ENCODE results near the gene EPDR1. TPM values are rescaled to one million over a fixed set of nuclear protein-coding genes. Genes with fewer than 3 reads are reported as not detected.

EPDR1 gene
- total RNA-seq, 2 donors from 2014 or later: 2.6 to 3.3 TPM

DNA sequence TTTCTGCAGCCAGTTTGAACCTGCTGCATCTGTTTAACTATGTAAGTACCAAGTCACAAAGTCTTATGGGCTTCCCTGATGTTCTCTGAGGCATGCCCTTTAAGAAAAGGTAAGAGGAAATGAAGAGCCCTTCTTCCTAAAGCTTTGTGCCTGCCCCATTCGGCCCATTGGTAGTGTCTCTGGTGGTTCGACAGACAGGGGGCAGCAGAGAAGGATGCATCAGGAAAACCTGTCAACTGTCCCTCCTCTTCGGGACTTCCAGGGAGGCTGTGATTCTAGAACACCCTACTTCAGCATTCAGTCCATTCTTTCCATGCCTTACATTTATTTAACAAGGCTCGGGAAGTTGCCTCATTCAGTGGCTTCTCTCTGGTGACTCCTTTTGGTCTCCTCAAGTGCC lies 1.9 kb upstream of the EPDR1 start:
- H3K9me3 Mint-ChIP-seq: no peaks in the 10 kb centered on the region
- peaks cover 23 to 29% of the 10 kb centered on the region in 2 donors for H3K4me1 Mint-ChIP-seq (ENCODE audit: low read depth in 2 of 2)
- no peak overlapping the region for H3K27ac Mint-ChIP-seq
- H3K27me3 Mint-ChIP-seq: peaks cover 36 to 40% of the 10 kb centered on the region in 2 donors
- DNase-seq (ENCODE audit: low spot score) (no peak), ATAC-seq (no peak)
- no peaks in the 10 kb centered on the region for H3K36me3 Mint-ChIP-seq
- H3K4me3 Mint-ChIP-seq: no peak overlapping the region

DNA sequence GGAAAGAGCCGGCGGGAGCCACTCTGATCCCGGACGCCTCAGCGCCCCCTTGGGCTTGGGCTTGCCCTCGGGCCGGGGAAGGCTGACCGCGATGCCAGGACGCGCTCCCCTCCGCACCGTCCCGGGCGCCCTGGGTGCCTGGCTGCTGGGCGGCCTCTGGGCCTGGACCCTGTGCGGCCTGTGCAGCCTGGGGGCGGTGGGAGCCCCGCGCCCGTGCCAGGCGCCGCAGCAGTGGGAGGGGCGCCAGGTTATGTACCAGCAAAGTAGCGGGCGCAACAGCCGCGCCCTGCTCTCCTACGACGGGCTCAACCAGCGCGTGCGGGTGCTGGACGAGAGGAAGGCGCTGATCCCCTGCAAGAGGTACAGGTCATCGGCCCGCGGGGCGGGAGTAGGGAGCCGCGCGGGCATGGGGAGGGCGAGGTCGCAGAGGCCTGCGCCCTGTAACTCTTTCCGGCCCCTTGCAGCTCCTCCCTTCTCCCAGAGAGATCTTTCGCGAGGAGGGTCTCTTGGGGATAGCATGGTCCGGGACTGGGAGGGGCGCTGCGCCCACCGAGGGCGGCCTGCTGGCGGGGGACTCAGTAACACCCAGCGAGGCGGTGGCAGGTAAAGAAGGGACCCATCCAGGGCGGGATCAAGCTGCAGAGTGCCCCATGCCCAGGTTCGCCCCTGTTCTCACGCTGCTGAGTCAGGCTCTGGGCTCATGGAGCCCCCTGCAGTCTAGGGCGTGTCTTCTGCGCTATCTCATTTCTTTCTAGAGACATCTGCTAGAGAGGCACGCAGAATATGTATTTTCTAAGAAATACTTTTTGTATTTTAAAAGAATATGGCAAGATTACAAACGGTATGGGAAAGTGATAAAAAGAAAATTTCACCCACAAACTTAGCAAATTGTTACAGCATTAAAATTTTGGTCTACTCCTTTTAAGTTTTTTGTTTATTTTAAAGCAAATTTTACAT lies 687 bp downstream of the EPDR1 start:
- H3K9me3 Mint-ChIP-seq: no peaks in the 10 kb centered on the region
- H3K4me3 Mint-ChIP-seq: peak overlapping the region; percentile 85
- ATAC-seq: peak; percentile 70 to 78
- no peak for DNase-seq (ENCODE audit: low spot score)
- H3K4me1 Mint-ChIP-seq (ENCODE audit: low read depth in 2 of 2): peaks cover 20 to 23% of the 10 kb centered on the region in 2 donors
- no peaks in the 10 kb centered on the region for H3K36me3 Mint-ChIP-seq
- peak overlapping the region in 1 of 2 donors; percentile 75 for H3K27ac Mint-ChIP-seq
- H3K27me3 Mint-ChIP-seq: peaks cover 23 to 26% of the 10 kb centered on the region in 2 donors

DNA sequence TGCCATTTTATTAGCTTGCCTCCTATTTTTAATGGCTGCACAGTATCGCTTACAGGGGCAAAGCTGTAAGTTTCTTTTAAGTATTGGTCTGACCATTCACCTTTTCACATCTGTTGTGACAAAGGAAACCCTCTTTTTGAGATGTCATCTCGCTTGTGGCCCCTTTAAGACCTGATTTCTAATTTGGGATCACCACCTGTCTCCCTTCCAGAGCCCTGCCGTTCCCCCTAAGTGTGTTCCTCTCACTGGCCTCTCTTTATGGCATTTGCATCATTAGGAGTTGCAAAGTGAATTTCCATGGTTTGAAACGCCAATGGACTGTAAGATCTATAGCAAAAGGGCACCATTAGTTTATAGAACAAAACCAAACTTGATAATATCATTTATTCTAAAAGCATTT lies 1.4 kb downstream of the EPDR1 start:
- Mint-ChIP-seq H3K9me3 (no peaks in the 10 kb centered on the region), H3K27ac (no peak overlapping the region), H3K36me3 (no peaks in the 10 kb centered on the region), H3K27me3 (peaks cover 22 to 26% of the 10 kb centered on the region in 2 donors), H3K4me3 (peak overlapping the region; percentile 61), H3K4me1 (ENCODE audit: low read depth in 2 of 2) (peaks cover 18 to 21% of the 10 kb centered on the region in 2 donors)
- DNase-seq (ENCODE audit: low spot score): no peak
- ATAC-seq: no peak

DNA sequence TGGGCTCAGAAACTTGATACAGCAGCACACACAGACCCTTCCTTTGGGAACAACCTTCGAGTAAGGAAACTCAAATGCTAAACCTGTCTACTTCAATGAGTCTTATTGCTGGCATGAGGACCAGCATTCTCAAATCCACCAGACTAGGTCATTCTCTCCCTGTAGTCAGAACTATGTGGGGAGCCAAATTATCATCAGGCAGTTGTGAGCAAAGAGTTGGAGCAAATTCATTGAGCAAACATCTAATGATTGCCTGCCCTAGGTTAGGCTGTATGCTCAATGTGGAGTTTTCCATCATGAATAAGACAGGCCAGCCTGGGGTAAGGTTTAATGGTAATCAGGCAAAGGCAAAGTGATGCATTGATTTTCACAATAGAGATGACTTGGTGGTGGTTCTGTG lies 3.6 kb downstream of the EPDR1 start:
- Mint-ChIP-seq H3K27ac (no peak overlapping the region), H3K4me3 (no peak overlapping the region), H3K4me1 (ENCODE audit: low read depth in 2 of 2) (peaks cover 11% of the 10 kb centered on the region in 2 donors), H3K36me3 (no peaks in the 10 kb centered on the region), H3K27me3 (peaks cover 13 to 18% of the 10 kb centered on the region in 2 donors), H3K9me3 (no peaks in the 10 kb centered on the region)
- ATAC-seq (no peak), DNase-seq (ENCODE audit: low spot score) (no peak)

DNA sequence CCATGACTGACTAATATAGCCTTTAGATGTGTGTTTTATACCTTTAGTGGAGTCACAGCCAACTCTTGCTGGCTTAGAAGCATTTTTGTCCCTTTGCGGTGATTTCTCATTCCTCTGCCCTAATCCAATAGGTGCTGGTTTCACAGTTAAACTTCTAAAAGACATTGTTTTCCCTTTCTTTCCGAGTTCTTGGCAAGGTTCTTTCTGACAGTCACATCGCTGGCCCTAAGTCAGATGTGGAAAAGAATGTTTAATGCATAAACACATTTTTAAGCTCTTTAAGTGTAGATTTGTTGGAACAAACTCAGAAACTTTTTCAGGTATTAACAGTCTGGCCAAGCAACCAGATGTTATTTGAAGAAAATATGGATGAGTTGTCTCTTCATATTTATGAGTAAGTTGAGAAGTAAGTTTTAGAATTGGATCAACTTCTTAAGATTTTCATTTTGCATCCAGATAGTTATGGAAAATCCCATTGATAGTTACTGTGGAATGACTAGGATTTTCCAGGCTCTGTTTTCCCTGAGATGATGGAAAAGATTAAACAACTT lies 4.1 kb downstream of the EPDR1 start:
- Mint-ChIP-seq H3K9me3 (no peaks in the 10 kb centered on the region), H3K4me3 (no peak overlapping the region), H3K27ac (no peak overlapping the region), H3K4me1 (ENCODE audit: low read depth in 2 of 2) (peaks cover 11% of the 10 kb centered on the region in 2 donors), H3K36me3 (no peaks in the 10 kb centered on the region), H3K27me3 (peaks cover 8 to 13% of the 10 kb centered on the region in 2 donors)
- DNase-seq (ENCODE audit: low spot score) (no peak), ATAC-seq (no peak)

DNA sequence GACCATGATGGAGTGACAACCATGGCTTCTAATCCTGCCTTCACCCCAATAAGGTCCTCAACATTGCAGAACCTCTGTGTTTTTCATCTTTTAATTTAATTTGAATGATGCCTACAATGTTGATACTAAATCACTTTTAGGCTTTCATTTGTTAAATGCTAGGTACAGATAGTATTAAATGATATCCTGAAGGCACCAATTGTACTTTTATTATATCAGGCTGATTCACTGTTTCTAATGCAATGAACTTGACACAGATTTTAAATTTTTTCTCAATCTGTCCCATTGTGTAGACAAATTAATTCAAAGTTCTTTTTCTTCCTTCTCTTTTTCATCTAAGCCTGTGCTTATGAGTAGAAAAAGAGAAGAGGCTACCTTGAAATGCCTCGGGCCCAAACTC lies 5.2 kb downstream of the EPDR1 start:
- H3K27ac Mint-ChIP-seq: no peak overlapping the region
- DNase-seq (ENCODE audit: low spot score) (no peak), ATAC-seq (no peak)
- H3K36me3 Mint-ChIP-seq: no peaks in the 10 kb centered on the region
- peaks cover 5 to 6% of the 10 kb centered on the region in 2 donors for H3K27me3 Mint-ChIP-seq
- H3K4me3 Mint-ChIP-seq: no peak overlapping the region
- H3K4me1 Mint-ChIP-seq (ENCODE audit: low read depth in 2 of 2): peaks cover 5 to 6% of the 10 kb centered on the region in 2 donors
- H3K9me3 Mint-ChIP-seq: no peaks in the 10 kb centered on the region

DNA sequence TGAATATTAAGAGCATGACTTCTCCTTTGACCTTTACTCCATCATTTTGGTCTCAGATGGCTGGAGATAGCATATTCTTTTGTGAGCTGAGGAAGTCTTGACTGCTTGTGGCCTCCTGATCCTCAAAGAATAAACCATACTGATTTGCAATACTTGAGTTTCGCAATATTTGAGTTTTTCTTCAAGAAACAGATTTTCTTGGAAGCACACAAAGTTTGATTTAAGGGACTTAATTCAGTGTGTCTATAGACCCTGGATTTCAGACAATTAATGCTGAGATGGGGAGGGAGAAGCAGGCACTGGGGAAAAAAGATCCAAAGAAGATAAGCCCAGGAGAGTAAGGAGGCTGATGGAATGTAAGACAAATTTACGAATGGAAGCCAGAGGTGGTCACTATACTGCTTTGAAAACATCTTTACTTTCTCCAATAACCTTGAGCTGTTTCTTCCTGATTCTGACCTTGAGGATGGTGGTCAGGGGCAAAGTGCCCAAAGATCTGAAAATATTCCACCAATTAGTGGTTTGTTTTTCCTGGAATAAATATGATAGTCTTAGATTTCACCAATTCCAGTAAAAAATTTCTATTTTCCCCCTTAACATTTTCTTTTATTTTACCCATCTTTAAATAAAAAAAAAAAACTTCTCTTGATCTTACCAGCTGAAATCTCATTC lies 7.5 kb downstream of the EPDR1 start:
- no peaks in the 10 kb centered on the region for H3K4me1 Mint-ChIP-seq (ENCODE audit: low read depth in 2 of 2)
- ATAC-seq (no peak), DNase-seq (ENCODE audit: low spot score) (no peak)
- no peak overlapping the region for H3K4me3 Mint-ChIP-seq
- H3K27me3 Mint-ChIP-seq: peaks cover 3% of the 10 kb centered on the region in 2 donors
- H3K36me3 Mint-ChIP-seq: no peaks in the 10 kb centered on the region
- no peaks in the 10 kb centered on the region for H3K9me3 Mint-ChIP-seq
- H3K27ac Mint-ChIP-seq: no peak overlapping the region

DNA sequence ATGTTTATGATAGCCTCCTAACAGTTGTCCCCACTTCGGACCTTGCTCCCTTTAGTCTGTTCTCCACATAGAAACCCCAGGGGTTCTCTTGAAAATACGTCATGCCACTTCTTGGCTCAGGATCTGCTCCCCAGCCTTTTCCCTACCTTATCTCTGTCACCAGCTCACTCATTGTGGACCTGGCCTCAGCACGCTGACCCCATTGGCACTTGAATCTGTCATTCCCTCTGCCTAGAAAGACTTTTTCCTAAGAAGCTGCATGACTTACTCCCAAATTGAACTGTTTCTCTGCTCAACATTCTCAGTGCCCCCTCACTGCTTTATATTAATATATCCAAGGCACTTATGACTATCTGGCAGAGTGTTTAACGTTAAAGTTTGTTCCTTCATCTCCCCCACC lies 8.4 kb downstream of the EPDR1 start:
- no peaks in the 10 kb centered on the region for H3K9me3 Mint-ChIP-seq
- DNase-seq (ENCODE audit: low spot score) (no peak), ATAC-seq (no peak)
- no peak overlapping the region for H3K27ac Mint-ChIP-seq
- H3K4me1 Mint-ChIP-seq (ENCODE audit: low read depth in 2 of 2): no peaks in the 10 kb centered on the region
- H3K4me3 Mint-ChIP-seq: no peak overlapping the region
- no peaks in the 10 kb centered on the region for H3K27me3 Mint-ChIP-seq
- no peaks in the 10 kb centered on the region for H3K36me3 Mint-ChIP-seq

DNA sequence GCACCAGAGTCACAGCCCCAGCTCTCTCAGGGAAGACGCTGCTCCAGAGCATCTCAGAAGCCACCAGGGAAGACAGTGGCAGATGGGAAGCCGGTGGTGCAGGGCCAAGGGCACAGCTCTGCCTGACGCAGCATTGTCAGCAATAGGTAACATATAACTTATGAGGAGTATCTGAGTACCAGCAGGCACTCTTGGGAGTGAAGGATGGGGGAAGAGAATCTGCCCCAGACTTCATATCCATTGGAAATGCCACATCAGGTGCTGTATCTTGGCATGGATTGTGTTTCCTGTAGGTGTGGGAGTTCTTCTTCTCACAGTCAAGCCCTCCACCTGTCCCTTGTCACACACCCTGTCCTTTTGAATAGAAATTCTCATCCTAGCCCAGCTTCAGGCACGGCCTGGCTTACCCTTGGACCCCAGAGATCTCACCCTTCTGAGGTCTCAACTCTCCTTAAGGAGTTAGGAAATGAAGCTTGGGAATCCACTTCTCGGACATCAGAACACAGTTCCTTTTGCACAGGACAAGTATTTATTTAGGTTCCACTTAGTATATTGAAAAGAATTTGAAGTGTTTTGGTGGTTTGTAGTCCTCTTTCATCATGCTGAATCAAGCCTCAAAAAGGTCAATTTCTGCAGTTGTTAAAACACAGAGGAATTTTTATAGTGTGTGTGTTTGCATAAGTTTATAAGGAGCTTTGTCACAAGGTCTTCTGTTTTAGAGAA lies 9.9 kb downstream of the EPDR1 start:
- Mint-ChIP-seq H3K27me3 (no peaks in the 10 kb centered on the region), H3K4me1 (ENCODE audit: low read depth in 2 of 2) (no peaks in the 10 kb centered on the region), H3K27ac (no peak overlapping the region), H3K9me3 (no peaks in the 10 kb centered on the region), H3K4me3 (no peak overlapping the region), H3K36me3 (no peaks in the 10 kb centered on the region)
- DNase-seq (ENCODE audit: low spot score) (no peak), ATAC-seq (no peak)

DNA sequence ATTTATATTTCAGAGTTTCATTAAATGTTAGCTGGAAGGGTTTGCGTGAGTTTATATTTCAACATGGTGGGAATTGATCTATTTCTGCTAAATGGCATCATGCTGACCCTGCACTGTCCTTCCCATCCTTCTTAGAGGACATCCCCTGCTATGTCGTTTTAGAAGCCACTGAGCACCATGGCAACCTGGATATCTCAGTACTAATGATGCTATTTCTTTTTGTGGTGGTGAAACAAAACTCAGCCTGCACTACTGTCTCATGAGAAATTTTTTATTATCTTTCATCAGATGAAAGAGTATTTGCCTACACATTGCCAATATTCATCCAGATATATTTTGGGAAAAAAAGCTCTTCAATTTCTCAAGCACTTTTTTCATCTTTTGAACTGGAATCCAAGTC lies 12.1 kb downstream of the EPDR1 start:
- H3K27me3 Mint-ChIP-seq: no peaks in the 10 kb centered on the region
- no peak for ATAC-seq
- no peak for DNase-seq (ENCODE audit: low spot score)
- no peak overlapping the region for H3K4me3 Mint-ChIP-seq
- no peaks in the 10 kb centered on the region for H3K4me1 Mint-ChIP-seq (ENCODE audit: low read depth in 2 of 2)
- H3K27ac Mint-ChIP-seq: no peak overlapping the region
- peaks cover 10% of the 10 kb centered on the region for H3K36me3 Mint-ChIP-seq
- no peaks in the 10 kb centered on the region for H3K9me3 Mint-ChIP-seq

DNA sequence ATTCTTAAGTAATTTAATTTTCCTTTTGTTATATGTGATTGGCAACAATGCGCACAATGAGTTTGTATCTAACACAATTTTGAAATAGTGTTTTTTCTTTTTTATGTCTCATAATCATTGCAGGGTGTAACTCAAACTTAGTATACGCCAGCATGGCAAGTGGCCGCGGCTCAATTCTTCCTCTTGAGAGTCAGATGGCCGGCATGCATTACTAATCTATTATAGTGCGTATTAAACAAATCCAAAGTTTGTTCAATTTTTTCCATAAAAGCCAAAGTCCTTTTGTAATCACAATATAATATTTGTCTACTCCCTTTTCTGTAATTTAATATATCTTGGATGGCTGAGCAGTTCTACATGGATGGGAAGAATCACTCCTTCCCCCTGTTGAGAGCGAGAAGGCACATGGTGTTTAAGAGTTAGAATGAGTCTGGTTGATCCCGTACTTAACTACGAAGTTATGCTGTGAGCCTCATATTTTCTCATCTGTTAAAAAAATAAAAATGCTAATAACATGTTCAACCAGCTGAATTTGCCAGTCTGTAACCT lies 12.7 kb downstream of the EPDR1 start:
- Mint-ChIP-seq H3K9me3 (no peaks in the 10 kb centered on the region), H3K36me3 (peaks cover 10% of the 10 kb centered on the region), H3K4me3 (no peak overlapping the region), H3K4me1 (ENCODE audit: low read depth in 2 of 2) (no peaks in the 10 kb centered on the region), H3K27me3 (no peaks in the 10 kb centered on the region), H3K27ac (no peak overlapping the region)
- DNase-seq (ENCODE audit: low spot score): no peak
- ATAC-seq: no peak

DNA sequence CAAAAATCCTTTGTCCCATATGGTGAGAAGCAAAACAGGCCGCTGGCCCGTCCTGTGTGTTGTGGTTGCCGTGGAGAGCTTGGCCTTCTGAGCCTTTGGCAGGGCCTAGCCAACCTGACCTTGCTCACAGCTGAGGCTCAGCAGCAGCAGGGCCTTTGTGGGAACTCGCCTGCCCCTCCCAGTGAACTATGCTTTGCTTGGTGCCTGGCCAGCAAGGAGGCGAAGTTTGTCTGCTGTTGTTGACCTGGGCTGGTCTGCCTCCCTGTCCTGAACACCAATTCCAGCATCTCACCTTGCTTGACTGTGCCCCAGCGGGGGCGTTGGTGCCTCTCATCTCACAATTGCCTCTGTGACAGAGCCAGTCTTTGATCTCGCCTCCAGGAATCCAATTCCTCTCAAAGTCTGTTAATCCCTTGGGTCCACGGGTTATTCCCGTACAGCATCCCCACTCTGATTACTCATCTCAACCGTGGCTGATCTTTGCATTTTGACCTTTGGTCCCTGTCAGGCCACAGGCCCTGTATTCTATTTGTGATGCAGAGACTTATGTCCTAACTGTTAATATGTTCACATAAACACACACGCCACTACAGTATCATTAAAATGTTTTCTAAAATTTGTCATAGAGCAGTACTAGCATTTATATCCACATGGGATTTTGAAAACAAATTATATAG lies 22.6 kb downstream of the EPDR1 start:
- no peak for ATAC-seq
- peaks cover 0 to 7% of the 10 kb centered on the region in 2 donors for H3K27me3 Mint-ChIP-seq
- H3K27ac Mint-ChIP-seq: no peak overlapping the region

More for the DNA sequence above, 22.6 kb downstream of the EPDR1 start:
- Mint-ChIP-seq H3K4me1 (ENCODE audit: low read depth in 2 of 2) (no peaks in the 10 kb centered on the region), H3K4me3 (no peak overlapping the region), H3K36me3 (no peaks in the 10 kb centered on the region), H3K9me3 (peaks cover 4% of the 10 kb centered on the region)
- DNase-seq (ENCODE audit: low spot score): no peak
